ENCODE measurements around the gene TRMT44.

The TRMT44 gene

GRCh38 chr4:8501781-8502180 is 61.2 kb downstream of the TRMT44 start:
- Mint-ChIP-seq H3K4me1 (no peaks in the 10 kb centered on the region), H3K9me3 (peaks cover 4% of the 10 kb centered on the region), H3K4me3 (no peak overlapping the region), H3K27me3 (no peaks in the 10 kb centered on the region), H3K27ac (no peak overlapping the region), H3K36me3 (ENCODE audit: low read depth) (no peaks in the 10 kb centered on the region)
- ATAC-seq (no peak), DNase-seq (no peak)

DNA sequence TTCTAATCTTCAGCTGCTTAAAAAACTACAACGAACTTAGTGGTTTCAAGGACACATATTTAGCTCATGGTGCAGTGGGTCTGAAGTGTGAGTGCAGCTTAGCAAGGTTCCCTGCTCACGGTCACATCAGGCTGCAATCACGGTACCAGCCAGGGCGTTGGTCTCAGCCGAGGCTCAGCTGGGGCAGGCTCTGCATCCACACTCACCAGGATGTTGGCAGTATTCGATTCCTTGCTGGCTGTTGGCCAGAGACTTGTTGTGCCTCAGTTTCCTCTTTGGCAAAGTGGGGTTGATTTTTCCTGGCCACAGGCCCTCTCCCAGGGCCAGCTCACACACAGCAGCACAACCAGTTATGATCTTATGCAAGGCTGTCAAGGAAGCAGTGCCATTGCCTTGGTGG is 61.8 kb downstream of the TRMT44 start:
- peaks cover 4% of the 10 kb centered on the region for H3K9me3 Mint-ChIP-seq
- no peaks in the 10 kb centered on the region for H3K36me3 Mint-ChIP-seq (ENCODE audit: low read depth)
- DNase-seq (no peak), ATAC-seq (no peak)
- H3K4me1 Mint-ChIP-seq, result no peaks in the 10 kb centered on the region
- H3K27me3 Mint-ChIP-seq, result no peaks in the 10 kb centered on the region
- H3K27ac Mint-ChIP-seq, result no peak overlapping the region
- H3K4me3 Mint-ChIP-seq, result no peak overlapping the region

GRCh38 chr4:8502836-8503585 is 62.4 kb downstream of the TRMT44 start:
- DNase-seq (no peak), ATAC-seq (no peak)
- Mint-ChIP-seq H3K27ac (no peak overlapping the region), H3K36me3 (ENCODE audit: low read depth) (no peaks in the 10 kb centered on the region), H3K4me3 (no peak overlapping the region), H3K27me3 (no peaks in the 10 kb centered on the region), H3K4me1 (no peaks in the 10 kb centered on the region), H3K9me3 (peaks cover 3% of the 10 kb centered on the region)

GRCh38 chr4:8503801-8504200 is 63.2 kb downstream of the TRMT44 start:
- ATAC-seq (no peak), DNase-seq (no peak)
- no peaks in the 10 kb centered on the region for H3K9me3 Mint-ChIP-seq
- no peaks in the 10 kb centered on the region for H3K27me3 Mint-ChIP-seq
- H3K27ac Mint-ChIP-seq, result no peak overlapping the region
- H3K36me3 Mint-ChIP-seq (ENCODE audit: low read depth), result no peaks in the 10 kb centered on the region
- H3K4me1 Mint-ChIP-seq, result no peaks in the 10 kb centered on the region
- H3K4me3 Mint-ChIP-seq, result no peak overlapping the region

DNA sequence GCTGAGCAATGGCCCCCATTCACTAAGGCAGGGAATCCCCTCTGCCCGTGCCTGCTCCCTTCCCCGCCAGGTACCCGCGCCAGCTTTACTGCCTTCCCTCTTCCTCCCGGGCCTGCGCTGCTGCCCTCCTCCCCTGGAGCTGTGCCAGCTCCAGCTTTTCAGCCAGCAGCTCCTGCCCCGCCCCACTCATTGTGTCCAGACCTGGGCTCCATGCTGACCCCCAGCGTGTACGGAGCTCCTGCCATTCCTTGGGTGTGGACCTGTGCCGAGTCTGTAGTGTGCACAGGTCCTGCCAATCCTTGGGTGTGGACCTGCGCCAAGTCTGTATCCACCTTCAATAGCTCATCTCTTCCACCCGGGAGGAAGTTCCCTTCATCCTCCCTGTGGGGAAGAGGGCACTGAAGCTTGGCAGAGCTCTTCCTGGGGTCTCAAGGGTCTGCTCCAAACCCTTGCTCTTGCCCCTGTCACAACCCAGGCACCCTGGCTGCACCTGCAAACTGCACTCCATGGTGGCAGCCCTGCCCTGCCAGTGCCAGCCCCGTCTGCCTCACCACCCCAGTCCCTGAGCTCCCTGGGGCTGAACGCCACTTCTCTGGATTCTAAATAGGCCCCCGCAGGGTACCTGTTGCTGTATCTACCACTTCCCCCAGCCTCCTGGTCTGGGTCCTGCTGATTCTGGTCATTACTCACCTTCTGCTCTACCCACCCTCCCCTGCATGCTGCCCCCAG is 63.9 kb downstream of the TRMT44 start:
- no peaks in the 10 kb centered on the region for H3K36me3 Mint-ChIP-seq (ENCODE audit: low read depth)
- no peak for ATAC-seq
- no peaks in the 10 kb centered on the region for H3K9me3 Mint-ChIP-seq
- no peak overlapping the region for H3K27ac Mint-ChIP-seq
- no peaks in the 10 kb centered on the region for H3K27me3 Mint-ChIP-seq
- H3K4me3 Mint-ChIP-seq, result no peak overlapping the region
- H3K4me1 Mint-ChIP-seq, result no peaks in the 10 kb centered on the region
- no peak for DNase-seq

- Mint-ChIP-seq H3K36me3 (ENCODE audit: low read depth) (no peaks in the 10 kb centered on the region), H3K4me1 (no peaks in the 10 kb centered on the region), H3K27me3 (no peaks in the 10 kb centered on the region), H3K9me3 (no peaks in the 10 kb centered on the region), H3K4me3 (no peak overlapping the region), H3K27ac (no peak overlapping the region)
- no peak for ATAC-seq
- no peak for DNase-seq
These were observed 64.7 kb downstream of the TRMT44 start for GRCh38 chr4:8505229-8505628.

DNA sequence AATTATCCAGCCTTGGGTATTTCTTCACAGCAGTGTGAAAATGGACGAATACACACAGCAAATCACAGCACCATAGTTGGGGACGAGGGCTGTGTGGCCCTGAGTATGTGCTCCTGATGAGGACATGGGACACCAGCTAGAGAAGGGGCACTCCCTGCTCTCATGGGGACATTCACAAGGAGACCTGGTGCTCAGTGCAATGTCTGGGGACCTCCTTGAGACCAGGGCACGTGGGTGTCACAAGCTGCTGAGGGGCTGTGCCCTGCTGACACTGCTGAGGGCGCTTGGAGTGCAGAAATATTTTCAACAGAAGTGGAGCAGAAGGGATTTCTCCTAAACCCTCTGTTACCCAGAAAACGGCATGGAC is 65.4 kb downstream of the TRMT44 start:
- Mint-ChIP-seq H3K4me3 (no peak overlapping the region), H3K36me3 (ENCODE audit: low read depth) (no peaks in the 10 kb centered on the region), H3K27ac (no peak overlapping the region), H3K27me3 (no peaks in the 10 kb centered on the region), H3K4me1 (no peaks in the 10 kb centered on the region), H3K9me3 (no peaks in the 10 kb centered on the region)
- ATAC-seq (no peak), DNase-seq (no peak)

GRCh38 chr4:8506373-8507195 is 66.0 kb downstream of the TRMT44 start:
- H3K4me1 Mint-ChIP-seq, result no peaks in the 10 kb centered on the region
- no peaks in the 10 kb centered on the region for H3K36me3 Mint-ChIP-seq (ENCODE audit: low read depth)
- H3K9me3 Mint-ChIP-seq, result no peaks in the 10 kb centered on the region
- no peaks in the 10 kb centered on the region for H3K27me3 Mint-ChIP-seq
- no peak overlapping the region for H3K4me3 Mint-ChIP-seq
- DNase-seq, result no peak
- no peak for ATAC-seq
- H3K27ac Mint-ChIP-seq, result no peak overlapping the region

- Mint-ChIP-seq H3K9me3 (no peaks in the 10 kb centered on the region), H3K27ac (no peak overlapping the region), H3K4me3 (no peak overlapping the region), H3K4me1 (no peaks in the 10 kb centered on the region), H3K36me3 (ENCODE audit: low read depth) (no peaks in the 10 kb centered on the region), H3K27me3 (no peaks in the 10 kb centered on the region)
- ATAC-seq (no peak), DNase-seq (no peak)
These were observed 66.6 kb downstream of the TRMT44 start for GRCh38 chr4:8507196-8507570.

GRCh38 chr4:8507624-8508023 is 67.0 kb downstream of the TRMT44 start:
- DNase-seq (no peak), ATAC-seq (no peak)
- Mint-ChIP-seq H3K9me3 (no peaks in the 10 kb centered on the region), H3K4me1 (no peaks in the 10 kb centered on the region), H3K4me3 (no peak overlapping the region), H3K27me3 (no peaks in the 10 kb centered on the region), H3K36me3 (ENCODE audit: low read depth) (no peaks in the 10 kb centered on the region), H3K27ac (no peak overlapping the region)

DNA sequence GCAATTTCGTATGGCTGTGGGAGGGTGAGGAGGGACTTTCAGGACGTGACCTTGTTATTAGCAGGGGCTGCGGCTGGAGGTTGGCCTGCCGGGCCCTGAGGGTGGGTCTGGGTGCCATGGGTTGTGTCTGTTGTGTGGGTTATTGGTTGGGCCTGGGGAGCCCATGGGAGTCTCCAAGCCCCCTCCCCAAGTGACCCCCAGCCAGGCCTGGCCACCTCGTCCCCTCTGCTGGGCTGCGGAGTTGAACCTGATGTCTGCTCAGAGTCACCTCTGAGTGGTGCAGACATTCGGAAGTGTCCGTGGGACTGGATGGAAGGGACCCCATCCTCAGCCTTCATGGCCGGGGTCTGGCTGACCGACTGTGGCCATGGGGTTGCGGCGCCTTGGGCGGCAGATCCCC is 67.7 kb downstream of the TRMT44 start:
- no peaks in the 10 kb centered on the region for H3K27me3 Mint-ChIP-seq
- no peaks in the 10 kb centered on the region for H3K36me3 Mint-ChIP-seq (ENCODE audit: low read depth)
- H3K9me3 Mint-ChIP-seq, result peaks cover 4% of the 10 kb centered on the region
- H3K4me1 Mint-ChIP-seq, result no peaks in the 10 kb centered on the region
- H3K27ac Mint-ChIP-seq, result no peak overlapping the region
- no peak for ATAC-seq
- DNase-seq, result no peak
- no peak overlapping the region for H3K4me3 Mint-ChIP-seq

DNA sequence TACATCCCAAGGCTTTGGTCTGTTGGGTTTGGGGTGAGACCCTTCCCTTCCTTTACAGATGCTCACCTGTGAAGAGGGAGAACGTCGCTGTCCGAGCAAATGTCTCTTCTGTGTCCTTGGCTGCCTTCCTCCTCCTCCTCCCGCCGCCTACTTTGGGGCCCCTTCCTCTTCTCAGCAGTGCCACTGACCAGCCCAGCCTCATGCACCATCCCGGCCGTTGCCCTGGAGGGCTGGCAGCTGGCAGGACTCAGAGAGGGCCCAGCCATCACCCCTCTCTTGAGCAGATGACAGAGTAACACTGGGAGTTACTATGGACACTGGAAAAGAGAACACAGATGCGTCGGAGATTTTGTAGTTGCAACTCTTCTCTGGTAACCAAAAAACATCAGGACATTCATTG is 68.2 kb downstream of the TRMT44 start:
- no peak for ATAC-seq
- Mint-ChIP-seq H3K36me3 (ENCODE audit: low read depth) (no peaks in the 10 kb centered on the region), H3K9me3 (peaks cover 8% of the 10 kb centered on the region), H3K27ac (no peak overlapping the region), H3K4me1 (no peaks in the 10 kb centered on the region), H3K4me3 (no peak overlapping the region), H3K27me3 (no peaks in the 10 kb centered on the region)
- DNase-seq, result no peak

- Mint-ChIP-seq H3K9me3 (peaks cover 8% of the 10 kb centered on the region), H3K4me3 (no peak overlapping the region), H3K4me1 (no peaks in the 10 kb centered on the region), H3K36me3 (ENCODE audit: low read depth) (no peaks in the 10 kb centered on the region), H3K27ac (no peak overlapping the region), H3K27me3 (no peaks in the 10 kb centered on the region)
- ATAC-seq, result no peak
- no peak for DNase-seq
These were observed 68.9 kb downstream of the TRMT44 start for GRCh38 chr4:8509311-8509950.

GRCh38 chr4:8510191-8510590 is 69.6 kb downstream of the TRMT44 start:
- ATAC-seq (no peak), DNase-seq (no peak)
- H3K27me3 Mint-ChIP-seq, result no peaks in the 10 kb centered on the region
- no peak overlapping the region for H3K27ac Mint-ChIP-seq
- no peaks in the 10 kb centered on the region for H3K36me3 Mint-ChIP-seq (ENCODE audit: low read depth)
- H3K4me1 Mint-ChIP-seq, result no peaks in the 10 kb centered on the region
- H3K9me3 Mint-ChIP-seq, result peaks cover 8% of the 10 kb centered on the region
- no peak overlapping the region for H3K4me3 Mint-ChIP-seq

Data from activated naive CD8-positive, alpha-beta T cell treated with anti-CD3 and anti-CD28 coated beads, Interleukin-2, amount 50 U/mL, for 24 hours (primary cell).